GM12801 (cell line): ENCODE data around the gene TSLP.

Experiments
- TF ChIP-seq, protein P1 (sequence below): IDR thresholded peaks from one replicate; pipeline ENCODE4 v1.5.1; 2011; ENCODE audit warnings: control low read depth; ENCODE audit not compliant: insufficient read length; ENCODE audit errors: extremely low read depth

TSLP gene

GRCh38 chr5:111063709-111064322, 7.7 kb upstream of the TSLP start:
- TF ChIP-seq, protein P1, sequence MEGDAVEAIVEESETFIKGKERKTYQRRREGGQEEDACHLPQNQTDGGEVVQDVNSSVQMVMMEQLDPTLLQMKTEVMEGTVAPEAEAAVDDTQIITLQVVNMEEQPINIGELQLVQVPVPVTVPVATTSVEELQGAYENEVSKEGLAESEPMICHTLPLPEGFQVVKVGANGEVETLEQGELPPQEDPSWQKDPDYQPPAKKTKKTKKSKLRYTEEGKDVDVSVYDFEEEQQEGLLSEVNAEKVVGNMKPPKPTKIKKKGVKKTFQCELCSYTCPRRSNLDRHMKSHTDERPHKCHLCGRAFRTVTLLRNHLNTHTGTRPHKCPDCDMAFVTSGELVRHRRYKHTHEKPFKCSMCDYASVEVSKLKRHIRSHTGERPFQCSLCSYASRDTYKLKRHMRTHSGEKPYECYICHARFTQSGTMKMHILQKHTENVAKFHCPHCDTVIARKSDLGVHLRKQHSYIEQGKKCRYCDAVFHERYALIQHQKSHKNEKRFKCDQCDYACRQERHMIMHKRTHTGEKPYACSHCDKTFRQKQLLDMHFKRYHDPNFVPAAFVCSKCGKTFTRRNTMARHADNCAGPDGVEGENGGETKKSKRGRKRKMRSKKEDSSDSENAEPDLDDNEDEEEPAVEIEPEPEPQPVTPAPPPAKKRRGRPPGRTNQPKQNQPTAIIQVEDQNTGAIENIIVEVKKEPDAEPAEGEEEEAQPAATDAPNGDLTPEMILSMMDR = no peak

DNA sequence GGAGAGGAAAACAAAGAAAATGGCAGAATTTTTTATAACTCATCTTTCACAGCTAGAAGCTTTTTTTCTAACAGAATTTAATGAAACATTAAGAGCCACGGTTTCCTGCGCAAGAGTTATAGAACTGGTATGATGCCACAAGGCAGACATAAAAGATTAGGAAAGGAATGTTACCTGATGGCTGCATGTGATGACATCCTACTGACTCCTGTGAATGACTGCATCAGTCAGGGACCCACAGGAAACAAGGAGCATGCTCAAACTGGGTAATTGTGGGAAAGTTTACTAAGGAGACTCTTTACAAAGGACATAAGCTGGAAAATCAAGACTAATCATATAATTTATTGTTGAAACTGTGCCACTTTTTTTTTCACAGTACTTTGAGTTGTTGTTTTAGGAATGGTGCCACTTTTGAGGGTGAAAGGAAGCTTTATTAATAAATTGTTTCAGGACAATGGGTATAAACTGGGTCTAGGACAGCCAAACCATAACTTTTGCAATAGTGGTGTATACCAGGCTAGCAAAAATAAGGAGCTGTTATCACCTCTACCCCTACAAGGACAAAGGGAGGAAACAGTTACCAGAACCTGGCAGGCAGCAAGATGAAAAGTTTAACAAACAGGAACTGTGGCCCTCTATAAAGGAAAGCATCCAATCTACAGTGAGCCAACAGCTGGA, 5.1 kb upstream of the TSLP start:
- TF ChIP-seq, protein P1 = no peak

DNA sequence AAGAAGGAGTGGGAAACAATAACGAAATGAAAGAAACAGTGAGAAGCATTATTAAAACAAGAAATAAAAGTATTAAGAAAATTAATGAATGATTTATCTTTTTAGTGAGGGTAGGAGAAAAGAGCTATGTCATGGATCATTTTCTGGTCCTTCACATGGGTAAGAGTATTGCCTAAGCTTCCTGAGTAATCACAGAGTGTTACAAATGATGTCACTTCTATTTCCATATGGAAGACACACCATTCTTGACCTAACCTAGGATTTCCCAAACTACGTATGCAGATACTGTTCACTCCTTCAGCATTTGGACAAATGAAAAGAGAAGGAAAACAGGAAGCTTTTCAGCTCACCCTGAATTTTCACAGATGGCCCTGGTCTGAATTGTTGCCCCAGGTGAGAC, 3.3 kb upstream of the TSLP start:
- TF ChIP-seq, protein P1 = no peak

- TF ChIP-seq, protein P1 = no peak
Observed at GRCh38 chr5:111069839-111070238, 1.7 kb upstream of the TSLP start.

DNA sequence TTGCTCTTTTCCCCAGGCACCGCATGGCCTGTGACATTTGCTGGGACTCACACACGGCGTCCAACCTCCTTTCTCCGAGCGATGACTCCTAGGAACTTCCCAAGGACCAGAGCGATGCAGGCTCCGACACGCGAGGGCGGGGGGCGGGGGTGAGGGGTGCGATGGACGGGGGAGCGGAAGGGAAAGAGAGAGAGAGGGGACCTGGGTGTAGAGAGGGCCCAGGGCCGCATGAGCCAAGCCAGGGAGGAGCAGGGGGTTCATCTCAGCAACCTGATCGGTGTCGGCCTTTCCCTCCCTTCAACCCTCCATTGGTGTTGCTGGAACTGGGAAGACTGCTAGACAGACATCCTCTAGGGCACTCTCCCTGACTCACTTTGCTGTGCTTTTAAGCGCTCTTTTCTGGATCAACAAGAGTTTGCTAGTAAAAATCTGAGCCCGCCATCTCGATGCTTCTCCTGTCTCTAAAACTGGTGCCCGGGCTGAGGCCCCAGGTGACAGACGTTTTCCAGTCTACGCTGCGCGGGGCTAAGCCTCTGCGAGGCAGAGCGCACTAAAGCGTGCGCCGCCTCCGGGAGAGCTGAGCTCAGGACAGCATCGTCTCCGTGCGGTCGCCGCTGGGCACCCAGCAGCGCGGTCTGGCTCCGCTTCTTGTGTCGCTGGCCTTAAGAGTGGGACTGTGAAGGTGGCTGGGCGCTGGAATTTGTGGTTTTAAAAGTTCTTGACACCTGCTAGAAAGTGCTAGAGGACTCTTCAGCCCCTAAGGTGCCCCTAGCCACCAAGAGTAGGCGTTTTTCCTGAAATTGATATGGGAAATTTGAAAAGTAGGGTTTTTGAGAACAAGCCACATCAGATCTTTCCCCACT, 1.0 kb upstream of the TSLP start:
- TF ChIP-seq, protein P1 = no peak

DNA sequence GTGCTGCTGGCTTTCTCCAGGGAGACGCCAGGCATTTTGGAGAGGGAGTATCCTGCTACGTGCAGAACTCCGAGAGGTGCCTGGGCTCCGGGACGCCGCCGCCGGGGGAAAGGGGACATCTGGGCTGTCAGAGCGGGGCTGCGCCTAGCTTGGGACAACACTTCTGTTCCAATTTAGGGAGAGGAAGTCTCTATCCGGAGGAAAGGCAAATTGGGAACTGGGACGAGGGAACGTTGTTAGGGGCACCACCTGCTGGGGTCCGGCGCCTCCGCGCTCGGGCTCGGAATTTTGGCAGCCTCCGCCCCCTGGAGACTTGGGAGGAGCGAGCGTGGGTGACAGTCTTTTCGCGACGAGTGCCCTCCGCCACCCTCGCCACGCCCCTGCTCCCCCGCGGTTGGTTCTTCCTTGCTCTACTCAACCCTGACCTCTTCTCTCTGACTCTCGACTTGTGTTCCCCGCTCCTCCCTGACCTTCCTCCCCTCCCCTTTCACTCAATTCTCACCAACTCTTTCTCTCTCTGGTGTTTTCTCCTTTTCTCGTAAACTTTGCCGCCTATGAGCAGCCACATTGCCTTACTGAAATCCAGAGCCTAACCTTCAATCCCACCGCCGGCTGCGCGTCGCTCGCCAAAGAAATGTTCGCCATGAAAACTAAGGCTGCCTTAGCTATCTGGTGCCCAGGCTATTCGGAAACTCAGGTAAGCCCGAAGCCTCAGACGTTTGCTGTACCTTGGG, 1.6 kb downstream of the TSLP start:
- TF ChIP-seq, protein P1 = no peak

DNA sequence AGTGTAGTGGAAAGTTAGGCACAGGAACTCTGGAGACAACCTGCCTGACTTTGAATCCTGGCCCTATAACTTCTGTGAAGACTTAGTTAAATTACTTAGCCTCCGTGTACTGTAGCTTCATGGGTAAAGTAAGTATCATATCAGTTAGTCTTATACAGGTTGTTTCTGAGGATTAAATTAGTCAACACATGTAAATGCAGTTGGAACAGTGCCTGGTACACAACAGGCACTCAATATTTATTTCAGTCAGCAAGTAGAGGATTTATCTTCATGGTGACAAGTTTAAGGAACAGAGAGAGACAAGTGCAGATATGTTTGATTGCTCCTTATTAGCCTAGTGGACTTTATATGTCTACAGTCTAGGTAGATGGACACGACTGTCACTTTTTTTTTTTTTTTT, 2.7 kb downstream of the TSLP start:
- TF ChIP-seq, protein P1 = no peak
